ENCODE data around the gene CTU2. TPM values are rescaled to one million over a fixed set of nuclear protein-coding genes. Genes with fewer than 3 reads are reported as not detected.

Gene CTU2
- total RNA-seq, 2 experiments from 2014 or later, result 46.1 to 48.1 TPM

DNA sequence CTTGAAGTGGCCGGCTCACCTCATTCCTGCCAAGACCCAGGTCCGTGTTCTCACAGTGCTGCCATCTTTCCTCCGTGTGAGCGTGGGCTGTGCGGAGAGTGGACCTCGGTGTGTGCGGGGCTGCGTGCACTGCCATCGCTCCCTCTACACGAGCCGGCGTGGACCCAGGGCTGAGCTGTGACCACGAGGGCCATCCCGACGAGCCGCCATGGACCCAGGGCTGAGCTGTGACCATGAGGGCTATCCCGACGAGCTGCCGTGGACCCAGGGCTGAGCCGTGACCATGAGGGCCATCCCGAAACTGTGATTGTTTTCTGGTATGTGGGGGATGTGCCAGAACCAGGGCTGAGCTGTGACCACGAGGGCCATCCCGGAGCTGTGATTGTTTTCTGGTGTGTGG lies 34.5 kb upstream of the CTU2 start:
- H3K27ac Mint-ChIP-seq, result no peak overlapping the region
- no peaks in the 10 kb centered on the region for H3K27me3 Mint-ChIP-seq (ENCODE audit: low read depth)
- H3K4me1 Mint-ChIP-seq (ENCODE audit: low read depth), result no peaks in the 10 kb centered on the region
- CTCF ChIA-PET, result interaction anchor here (0.6 to 2.1 kb wide), 2 partner anchors 13 to 179 kb away, joined by 3 to 8 read pairs; no protein-coding TSS in a partner anchor
- no peak overlapping the region for H3K4me3 Mint-ChIP-seq
- H3K36me3 Mint-ChIP-seq (ENCODE audit: low read depth), result peaks cover 2% of the 10 kb centered on the region
- no peak for DNase-seq
- H3K9me3 Mint-ChIP-seq, result no peaks in the 10 kb centered on the region
- intact Hi-C loops (cut with micrococcal nuclease), result no loop called here

DNA sequence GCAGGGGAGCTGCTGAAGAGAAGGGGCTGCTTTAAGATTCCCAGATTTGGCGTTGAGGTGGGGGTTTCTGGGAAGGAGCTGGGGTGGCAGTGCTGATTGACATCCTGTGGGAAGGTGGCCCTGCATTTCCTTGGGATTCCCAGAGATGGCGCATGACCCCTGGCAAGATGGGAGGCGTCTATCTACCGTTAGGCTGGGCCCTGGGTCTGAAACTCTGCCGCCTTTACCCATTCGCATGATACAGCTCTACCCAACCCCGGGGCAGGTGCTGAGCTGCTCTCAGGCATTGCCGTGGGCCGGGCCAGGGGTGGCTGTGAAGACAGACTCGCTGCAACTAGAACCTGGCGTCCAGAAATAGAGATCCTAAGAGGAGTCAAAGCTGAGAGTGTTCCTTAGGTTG lies 33.5 kb upstream of the CTU2 start:
- Mint-ChIP-seq H3K27me3 (ENCODE audit: low read depth) (no peaks in the 10 kb centered on the region), H3K9me3 (no peaks in the 10 kb centered on the region), H3K4me3 (no peak overlapping the region), H3K36me3 (ENCODE audit: low read depth) (peaks cover 2% of the 10 kb centered on the region), H3K4me1 (ENCODE audit: low read depth) (no peaks in the 10 kb centered on the region), H3K27ac (no peak overlapping the region)
- CTCF ChIA-PET, result interaction anchor here (1.1 to 2.1 kb wide), 2 partner anchors 12 to 32 kb away, joined by 3 to 8 read pairs; no protein-coding TSS in a partner anchor
- intact Hi-C loops (cut with micrococcal nuclease), result no loop called here
- DNase-seq, result no peak

DNA sequence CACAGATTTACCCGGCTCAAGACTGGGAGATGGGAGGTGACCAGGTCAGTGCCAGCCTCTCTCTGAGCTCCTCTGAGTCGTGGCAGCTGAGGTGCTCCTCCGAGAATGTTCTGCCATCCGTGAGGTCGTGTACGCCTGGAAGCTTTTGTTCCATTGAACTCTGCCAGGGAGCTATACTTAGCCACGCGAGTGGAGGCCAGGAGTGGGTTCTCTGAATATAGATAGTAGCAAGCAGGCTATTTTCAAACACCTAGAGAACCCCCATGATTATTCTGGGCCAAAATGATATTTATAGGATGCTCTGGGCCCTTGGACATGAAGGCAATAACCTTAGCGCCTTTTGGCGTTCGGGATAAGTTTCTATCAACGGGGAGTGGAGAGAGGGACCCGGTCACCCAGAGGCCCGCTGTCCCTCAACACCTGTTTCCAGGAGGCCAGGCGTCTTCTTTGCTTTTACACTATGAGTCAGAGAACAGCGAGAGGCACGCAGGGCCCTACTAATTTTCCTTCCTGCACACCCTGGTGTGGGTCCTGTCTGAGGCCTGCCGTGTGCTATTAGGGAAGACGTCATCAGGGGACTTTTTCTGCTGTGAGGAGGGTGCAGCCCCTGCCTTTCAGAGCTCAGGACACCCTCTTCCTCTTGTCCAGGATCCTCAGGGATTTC lies 32.5 kb upstream of the CTU2 start:
- Mint-ChIP-seq H3K27me3 (ENCODE audit: low read depth) (no peaks in the 10 kb centered on the region), H3K27ac (no peak overlapping the region), H3K4me1 (ENCODE audit: low read depth) (no peaks in the 10 kb centered on the region), H3K4me3 (no peak overlapping the region), H3K9me3 (no peaks in the 10 kb centered on the region), H3K36me3 (ENCODE audit: low read depth) (no peaks in the 10 kb centered on the region)
- CTCF ChIA-PET, result interaction anchor here (0.6 to 2.1 kb wide), 2 partner anchors 10 to 11 kb away, joined by 3 to 8 read pairs; no protein-coding TSS in a partner anchor
- DNase-seq, result no peak
- intact Hi-C loops (cut with micrococcal nuclease), result no loop called here

DNA sequence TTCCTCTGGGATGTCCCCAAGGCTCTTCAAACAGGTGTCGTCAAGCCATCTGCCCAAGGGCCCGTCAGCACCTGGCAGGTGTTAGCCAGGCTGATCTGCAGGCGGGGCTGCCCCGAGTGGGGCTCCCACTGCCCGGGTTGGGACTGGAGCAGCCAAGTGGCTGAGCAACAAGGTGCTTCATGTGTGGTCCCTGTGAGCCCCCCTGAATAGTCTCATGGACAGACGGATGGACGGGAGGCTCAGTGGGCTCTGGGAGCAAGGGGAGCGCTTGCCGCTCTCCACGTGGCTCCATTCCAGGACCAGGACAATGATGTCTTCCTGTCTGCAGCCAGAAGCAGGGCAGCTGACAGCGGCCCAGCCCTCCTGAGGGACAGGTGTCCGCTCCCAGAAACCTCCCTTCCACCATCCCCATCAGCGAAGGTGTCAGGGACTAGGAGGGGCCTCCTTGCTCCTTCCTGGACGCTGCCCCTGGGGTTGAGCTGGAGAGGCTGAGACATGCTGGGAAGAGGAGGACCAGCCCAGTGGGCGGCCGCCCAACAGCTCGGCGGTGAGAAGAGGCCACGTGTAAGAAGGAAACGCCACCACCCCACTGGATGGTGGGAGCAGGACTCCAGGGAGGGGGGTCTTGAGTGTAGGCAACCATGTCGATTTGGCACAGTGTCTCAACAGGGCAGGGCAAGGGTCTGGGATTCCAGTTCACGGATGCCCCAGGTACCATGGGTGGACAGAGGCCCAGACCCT lies 29.6 kb upstream of the CTU2 start:
- no peak overlapping the region for H3K4me3 Mint-ChIP-seq
- CTCF ChIA-PET, result no interaction called here
- intact Hi-C loops (cut with micrococcal nuclease), result no loop called here
- no peak for DNase-seq
- no peak overlapping the region for H3K27ac Mint-ChIP-seq
- H3K4me1 Mint-ChIP-seq (ENCODE audit: low read depth), result peaks cover 10% of the 10 kb centered on the region
- H3K27me3 Mint-ChIP-seq (ENCODE audit: low read depth), result no peaks in the 10 kb centered on the region
- H3K36me3 Mint-ChIP-seq (ENCODE audit: low read depth), result no peaks in the 10 kb centered on the region
- H3K9me3 Mint-ChIP-seq, result no peaks in the 10 kb centered on the region

DNA sequence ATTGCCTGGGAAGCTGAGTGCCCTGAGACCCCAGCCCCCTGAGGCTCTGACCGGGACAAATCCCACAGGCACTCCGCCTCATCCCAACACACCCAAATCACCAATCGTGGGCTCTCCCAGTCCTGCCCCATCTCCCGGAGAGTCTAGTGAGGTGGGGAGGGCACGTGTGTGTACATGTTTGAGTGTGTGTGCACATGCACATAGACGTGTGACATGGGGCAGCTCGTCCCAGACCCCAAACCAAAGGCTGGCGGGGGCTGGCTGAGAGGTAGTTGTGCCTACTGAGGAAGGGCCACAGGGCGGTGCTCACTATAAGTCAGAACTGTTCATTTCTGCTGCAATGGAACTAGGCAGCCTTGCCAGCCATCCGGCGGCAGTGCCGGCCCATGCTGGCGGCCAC lies 28.6 kb upstream of the CTU2 start:
- CTCF ChIA-PET, result no interaction called here
- no peak overlapping the region for H3K4me3 Mint-ChIP-seq
- peaks cover 18% of the 10 kb centered on the region for H3K4me1 Mint-ChIP-seq (ENCODE audit: low read depth)
- H3K27me3 Mint-ChIP-seq (ENCODE audit: low read depth), result no peaks in the 10 kb centered on the region
- no peak overlapping the region for H3K27ac Mint-ChIP-seq
- DNase-seq, result no peak
- intact Hi-C loops (cut with micrococcal nuclease), result no loop called here
- H3K36me3 Mint-ChIP-seq (ENCODE audit: low read depth), result no peaks in the 10 kb centered on the region
- no peaks in the 10 kb centered on the region for H3K9me3 Mint-ChIP-seq

DNA sequence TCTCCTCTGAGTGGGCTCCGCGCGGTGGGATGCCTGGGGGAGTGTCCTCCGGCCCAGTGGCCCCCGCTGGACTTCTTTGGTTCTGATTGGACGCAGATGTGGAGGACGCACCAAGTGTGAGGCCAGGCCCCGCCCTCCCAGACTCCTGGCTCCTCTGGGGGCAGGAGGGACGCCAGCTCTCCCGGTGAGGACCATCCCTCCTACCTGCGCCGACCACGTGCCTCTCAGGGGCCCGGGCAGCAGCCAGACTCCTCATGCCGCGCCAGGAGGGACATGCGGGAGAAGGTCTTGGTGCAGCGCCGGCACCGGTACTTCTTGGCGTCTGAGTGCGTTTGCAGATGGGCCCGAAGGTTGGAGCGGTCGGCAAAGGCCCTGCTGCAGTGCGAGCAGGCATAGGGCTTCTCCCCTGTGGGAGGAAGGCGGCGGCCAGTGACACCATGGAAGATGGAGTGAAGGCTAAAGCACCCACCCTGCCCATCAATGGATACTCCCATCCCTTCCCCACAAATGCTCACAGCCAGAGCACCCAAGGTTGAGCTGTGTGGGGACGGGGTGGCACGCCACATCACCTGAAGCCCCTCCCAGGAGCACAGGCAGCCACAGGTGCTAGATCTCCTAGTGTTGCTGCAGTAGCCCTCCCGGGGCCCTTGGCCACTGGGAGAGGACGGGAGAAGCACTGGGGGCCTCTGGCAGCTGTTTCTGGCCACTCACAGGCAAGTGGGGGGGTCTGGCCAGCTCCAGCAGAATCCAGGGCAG lies 27.9 kb upstream of the CTU2 start:
- no peak overlapping the region for H3K4me3 Mint-ChIP-seq
- intact Hi-C loops (cut with micrococcal nuclease), result no loop called here
- peaks cover 18% of the 10 kb centered on the region for H3K4me1 Mint-ChIP-seq (ENCODE audit: low read depth)
- H3K27ac Mint-ChIP-seq, result no peak overlapping the region
- CTCF ChIA-PET, result no interaction called here
- H3K27me3 Mint-ChIP-seq (ENCODE audit: low read depth), result no peaks in the 10 kb centered on the region
- no peaks in the 10 kb centered on the region for H3K36me3 Mint-ChIP-seq (ENCODE audit: low read depth)
- DNase-seq, result no peak
- no peaks in the 10 kb centered on the region for H3K9me3 Mint-ChIP-seq

DNA sequence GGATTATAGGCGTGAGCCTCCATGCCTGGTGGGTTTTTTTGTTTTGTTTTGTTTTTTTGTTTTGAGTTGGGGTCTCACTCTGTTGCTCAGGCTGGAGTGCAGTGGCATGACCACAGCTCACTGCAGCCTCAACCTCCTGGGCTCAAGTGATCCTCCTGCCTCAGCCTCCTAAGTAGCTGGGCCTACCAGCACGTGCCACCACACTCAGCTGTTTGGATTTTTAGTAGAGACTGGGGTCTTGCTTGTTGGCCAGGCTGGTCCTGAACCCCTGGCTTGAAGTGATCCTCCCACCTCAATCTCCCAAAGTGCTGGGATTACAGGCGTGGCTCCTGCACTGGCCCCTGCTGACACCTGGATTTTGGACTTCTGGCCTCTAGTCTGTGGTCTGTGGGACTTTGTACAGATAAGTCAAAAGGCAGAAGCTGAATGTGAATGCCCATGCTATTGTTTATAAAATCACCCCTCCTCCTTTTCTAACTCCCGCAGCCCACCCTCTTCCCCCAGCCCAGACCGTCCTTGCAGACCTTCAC lies 25.7 kb upstream of the CTU2 start:
- DNase-seq, result no peak
- Mint-ChIP-seq H3K36me3 (ENCODE audit: low read depth) (no peaks in the 10 kb centered on the region), H3K27ac (peak overlapping the region; percentile 87), H3K4me1 (ENCODE audit: low read depth) (peaks cover 34% of the 10 kb centered on the region), H3K27me3 (ENCODE audit: low read depth) (no peaks in the 10 kb centered on the region), H3K4me3 (peak overlapping the region; percentile 66), H3K9me3 (no peaks in the 10 kb centered on the region)
- CTCF ChIA-PET, result interaction anchor here (1.0 to 2.3 kb wide), 4 partner anchors 11 to 100 kb away, joined by 4 to 10 read pairs (median 4); no protein-coding TSS in a partner anchor
- intact Hi-C loops (cut with micrococcal nuclease), result loop anchor here (1.0 to 5.0 kb wide), 3 partner anchors 17 to 122 kb away; partner anchors contain the start of genes CDT1 and MVD

DNA sequence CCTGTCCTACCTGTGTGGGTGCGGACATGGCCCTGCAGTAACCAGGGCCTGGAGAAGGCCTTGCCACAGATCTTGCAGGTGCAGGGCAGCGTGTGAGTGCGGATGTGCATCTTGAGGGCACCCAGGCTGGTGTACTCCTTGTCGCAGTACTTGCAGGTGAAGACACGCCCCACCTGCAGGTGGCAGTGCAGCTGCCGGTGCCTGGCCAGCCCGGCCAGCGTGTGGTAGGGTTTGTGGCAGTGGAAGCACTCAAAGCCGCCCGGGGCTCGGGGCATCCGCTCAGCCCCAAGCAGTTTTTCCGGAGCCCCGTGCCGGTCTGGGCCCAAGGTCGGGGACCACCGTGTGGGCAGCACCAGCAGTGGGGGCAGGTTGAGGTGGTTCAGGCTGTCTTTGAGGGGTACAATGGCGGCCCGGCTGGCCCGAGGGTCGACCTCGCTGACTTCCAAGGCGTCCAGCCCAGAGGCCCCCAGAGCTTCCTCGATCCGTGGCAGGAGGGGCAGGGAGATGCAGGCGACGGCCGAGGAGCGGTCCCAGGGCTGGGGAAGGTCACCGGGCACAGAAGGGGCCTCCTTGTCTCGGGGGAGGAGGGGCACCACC lies 25.1 kb upstream of the CTU2 start:
- DNase-seq, result peak; percentile 69
- CTCF ChIA-PET, result interaction anchor here (1.0 to 2.3 kb wide), 5 partner anchors 11 to 99 kb away, joined by 4 to 10 read pairs (median 5); no protein-coding TSS in a partner anchor
- Mint-ChIP-seq H3K27me3 (ENCODE audit: low read depth) (no peaks in the 10 kb centered on the region), H3K9me3 (no peaks in the 10 kb centered on the region), H3K4me1 (ENCODE audit: low read depth) (peaks cover 34% of the 10 kb centered on the region), H3K36me3 (ENCODE audit: low read depth) (no peaks in the 10 kb centered on the region), H3K27ac (peak overlapping the region; percentile 87), H3K4me3 (peak overlapping the region; percentile 66)
- intact Hi-C loops (cut with micrococcal nuclease), result loop anchor here (1.0 to 5.0 kb wide), 3 partner anchors 18 to 121 kb away; partner anchors contain the start of genes CDT1 and MVD

DNA sequence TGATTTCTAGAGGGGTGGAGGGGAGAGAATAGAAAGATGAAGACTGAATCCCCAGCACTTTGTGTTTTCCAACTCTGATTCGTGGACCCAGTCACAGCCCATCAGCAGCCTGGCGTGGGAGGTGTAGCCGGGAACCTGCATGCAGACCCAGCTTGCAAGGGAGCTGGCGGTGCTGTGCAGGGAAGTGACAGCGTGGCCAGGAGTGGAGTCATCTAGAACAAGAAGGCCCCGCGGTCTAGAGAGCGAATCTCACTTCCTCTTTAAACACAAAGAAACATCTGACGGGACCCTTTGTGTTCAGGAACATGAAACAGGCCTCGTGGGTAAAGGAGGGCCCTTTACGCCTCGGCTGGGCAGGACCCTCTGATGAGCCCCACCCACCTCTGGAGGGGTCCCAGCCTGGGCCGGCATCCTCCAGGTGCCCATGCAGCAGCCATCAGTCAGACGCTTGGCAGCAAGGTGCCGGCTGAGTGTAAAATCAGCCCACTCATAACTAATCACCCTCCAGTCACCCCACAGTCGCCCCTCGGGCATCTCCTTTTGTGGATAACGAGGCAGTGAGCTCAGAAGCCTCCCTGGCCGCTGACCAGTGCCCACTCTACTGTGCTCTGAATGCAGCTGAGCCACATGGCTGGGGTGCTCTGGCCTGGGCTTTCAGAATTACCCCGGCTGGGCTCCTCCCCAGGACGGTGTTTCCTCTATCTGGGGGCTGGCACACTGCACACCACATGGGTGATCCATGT lies 24.4 kb upstream of the CTU2 start:
- peak overlapping the region; percentile 87 for H3K27ac Mint-ChIP-seq
- CTCF ChIA-PET, result interaction anchor here (0.5 to 2.3 kb wide), 6 partner anchors 12 to 113 kb away, joined by 3 to 10 read pairs (median 4); no protein-coding TSS in a partner anchor
- H3K36me3 Mint-ChIP-seq (ENCODE audit: low read depth), result no peaks in the 10 kb centered on the region
- H3K4me1 Mint-ChIP-seq (ENCODE audit: low read depth), result peaks cover 34% of the 10 kb centered on the region
- intact Hi-C loops (cut with micrococcal nuclease), result loop anchor here (1.0 to 5.0 kb wide), 4 partner anchors 19 to 120 kb away; partner anchors contain the start of genes CDT1 and MVD
- H3K27me3 Mint-ChIP-seq (ENCODE audit: low read depth), result no peaks in the 10 kb centered on the region
- H3K9me3 Mint-ChIP-seq, result no peaks in the 10 kb centered on the region
- H3K4me3 Mint-ChIP-seq, result peak overlapping the region; percentile 66
- peak; percentile 92 for DNase-seq

DNA sequence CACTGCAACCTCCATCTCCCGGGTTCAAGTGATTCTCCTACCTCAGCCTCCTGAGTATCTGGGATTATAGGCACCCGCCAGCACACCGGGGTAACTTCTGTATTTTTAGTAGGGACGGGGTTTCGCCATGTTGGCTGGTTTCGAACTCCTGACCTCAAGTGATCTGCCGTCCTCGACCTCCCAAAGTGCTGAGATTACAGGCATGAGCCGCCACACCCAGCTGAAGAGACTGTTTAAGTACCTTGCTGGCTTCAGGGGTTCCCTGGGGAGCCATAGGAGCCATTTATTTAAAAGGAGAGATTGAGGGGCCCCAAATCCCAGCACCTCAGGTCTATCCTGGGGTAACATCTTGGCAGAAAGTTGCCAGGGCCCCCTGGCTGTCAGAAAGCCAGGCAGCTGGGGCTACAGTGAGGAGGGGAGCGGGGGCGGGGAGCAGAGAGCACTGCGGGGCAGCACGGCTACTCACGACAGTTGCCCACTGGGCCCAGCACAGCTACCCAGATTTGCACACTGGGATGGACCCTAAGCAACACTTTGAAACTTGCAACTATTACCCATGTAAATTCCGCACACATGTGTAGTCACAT lies 21.6 kb upstream of the CTU2 start:
- CTCF ChIA-PET, result interaction anchor here (1.0 to 1.7 kb wide), 4 partner anchors 9 to 99 kb away, joined by 3 to 8 read pairs (median 6); no protein-coding TSS in a partner anchor
- H3K4me1 Mint-ChIP-seq (ENCODE audit: low read depth), result peaks cover 41% of the 10 kb centered on the region
- H3K27me3 Mint-ChIP-seq (ENCODE audit: low read depth), result no peaks in the 10 kb centered on the region
- no peak for DNase-seq
- H3K27ac Mint-ChIP-seq, result no peak overlapping the region
- intact Hi-C loops (cut with micrococcal nuclease), result loop anchor here (1.0 to 5.0 kb wide), 3 partner anchors 33 to 118 kb away; partner anchors contain the start of genes CDT1, CYBA and ZC3H18
- H3K9me3 Mint-ChIP-seq, result no peaks in the 10 kb centered on the region
- H3K36me3 Mint-ChIP-seq (ENCODE audit: low read depth), result no peaks in the 10 kb centered on the region
- H3K4me3 Mint-ChIP-seq, result peak overlapping the region; percentile 12
